Trophoblast cell (in vitro differentiated cells and primary cell): ENCODE results near the gene EPB41L5. TPM values are rescaled to one million over a fixed set of nuclear protein-coding genes. Genes with fewer than 3 reads are reported as not detected.

ENCODE experiments used
- DNase-seq, 2 donors: peaks; one replicate each; pipeline ENCODE4 v3.0.0-alpha.2; 2016
- H2AFZ ChIP-seq: 2 replicates; pipeline ENCODE4 v1.6.1; 2013; ENCODE audit warnings: low read length, moderate library complexity, mild to moderate bottlenecking; ENCODE audit not compliant: insufficient read depth, poor library complexity
- H2AK5ac ChIP-seq: 2 replicates; pipeline ENCODE4 v1.6.1; 2013; ENCODE audit warnings: mild to moderate bottlenecking, low read length
- H2BK120ac ChIP-seq: 2 replicates; pipeline ENCODE4 v1.6.1; 2013; ENCODE audit warnings: low read length, mild to moderate bottlenecking, moderate library complexity; ENCODE audit not compliant: insufficient read depth, poor library complexity
- H2BK12ac ChIP-seq: 2 replicates; pipeline ENCODE4 v1.6.1; 2013; ENCODE audit warnings: mild to moderate bottlenecking, low read length, moderate library complexity
- H2BK5ac ChIP-seq: 2 replicates; pipeline ENCODE4 v1.6.1; 2013; ENCODE audit warnings: low read length, low read depth, moderate library complexity, mild to moderate bottlenecking; ENCODE audit not compliant: poor library complexity
- H3K14ac ChIP-seq: 2 replicates; pipeline ENCODE4 v1.6.1; 2013; ENCODE audit warnings: mild to moderate bottlenecking, low read length
- H3K18ac ChIP-seq: 2 replicates; pipeline ENCODE4 v1.6.1; 2013; ENCODE audit warnings: mild to moderate bottlenecking, low read length
- H3K23ac ChIP-seq: 2 replicates; pipeline ENCODE4 v1.6.1; 2013; ENCODE audit warnings: low read length
- H3K27ac ChIP-seq: 2 replicates; pipeline ENCODE4 v1.5.1; 2013; ENCODE audit warnings: low read depth, mild to moderate bottlenecking, inconsistent platforms, low read length, moderate library complexity
- H3K27me3 ChIP-seq: 2 replicates; pipeline ENCODE4 v1.6.1; 2013; ENCODE audit warnings: inconsistent platforms, mild to moderate bottlenecking, low read length, moderate library complexity; ENCODE audit not compliant: insufficient read depth
- H3K36me3 ChIP-seq, 2 experiments: 1 replicate in 1 of 2; 2 replicates in 1 of 2; pipeline ENCODE4 v1.6.1; 2013; ENCODE audit warnings: low read length in 2 of 2, mild to moderate bottlenecking in 2 of 2, moderate library complexity in 1 of 2; ENCODE audit not compliant: insufficient read depth in 2 of 2, control insufficient read depth in 1 of 2
- H3K4ac ChIP-seq: 2 replicates; pipeline ENCODE4 v1.6.1; 2013; ENCODE audit warnings: low read depth, mild to moderate bottlenecking, low read length, moderate library complexity
- H3K4me1 ChIP-seq, 2 experiments: 1 replicate in 1 of 2; 2 replicates in 1 of 2; pipeline ENCODE4 v1.6.1; 2013; ENCODE audit warnings: low read length in 2 of 2, mild to moderate bottlenecking in 2 of 2, moderate library complexity in 1 of 2; ENCODE audit not compliant: insufficient read depth in 2 of 2, control insufficient read depth in 1 of 2
- H3K4me2 ChIP-seq: 2 replicates; pipeline ENCODE4 v1.6.1; 2013; ENCODE audit warnings: inconsistent platforms, mild to moderate bottlenecking, low read length, moderate library complexity
- H3K4me3 ChIP-seq: 2 replicates; pipeline ENCODE4 v1.5.1; 2013; ENCODE audit warnings: mild to moderate bottlenecking, low read depth, low read length, inconsistent platforms
- H3K79me1 ChIP-seq: one replicate; pipeline ENCODE4 v1.6.1; 2013; ENCODE audit warnings: low read length
- H3K79me2 ChIP-seq: 2 replicates; pipeline ENCODE4 v1.6.1; 2013; ENCODE audit warnings: low read length, mild to moderate bottlenecking; ENCODE audit not compliant: control insufficient read depth, insufficient read depth, poor library complexity
- H3K9ac ChIP-seq: 2 replicates; pipeline ENCODE4 v1.6.1; 2013; ENCODE audit warnings: mild to moderate bottlenecking, low read length
- H3K9me3 ChIP-seq: 2 replicates; pipeline ENCODE4 v1.6.1; 2013; ENCODE audit warnings: low read depth, mild to moderate bottlenecking, control low read depth, inconsistent platforms, low read length; ENCODE audit not compliant: insufficient read depth
- H4K12ac ChIP-seq: 2 replicates; pipeline ENCODE4 v1.6.1; 2013; ENCODE audit warnings: low read depth, mild to moderate bottlenecking, low read length, moderate library complexity
- H4K8ac ChIP-seq: 2 replicates; pipeline ENCODE4 v1.6.1; 2013; ENCODE audit warnings: low read depth, mild to moderate bottlenecking, low read length, moderate library complexity
- H4K91ac ChIP-seq: one replicate; pipeline ENCODE4 v1.6.1; 2013; ENCODE audit warnings: low read depth, mild to moderate bottlenecking, low read length, moderate library complexity
- WGBS: extraction: QIAGEN DNeasy Blood & Tissue Kit; methylation state at CpG from one replicate; pipeline ENCODE4 v1.1.7; 2013; ENCODE audit warnings: missing lambda C conversion rate; ENCODE audit not compliant: insufficient read length, insufficient coverage; ENCODE audit errors: extremely low coverage; 5-methylcytosine and 5-hydroxymethylcytosine counted together
- polyA plus RNA-seq: library from polyadenylated mRNA; stranded (reverse); fragments of 200-250 nt; gene quantifications from 2 replicates; pipeline ENCODE4 v1.2.3, GENCODE V29; 2013

The EPB41L5 gene
- 12.3 and 14.2 TPM in 2 replicates for polyA plus RNA-seq

- Histone ChIP-seq H3K27me3 (no peaks in the 10 kb centered on the region), H3K23ac (no peak within 1 kb of the TSS), H3K4me3 (peak within 1 kb of the TSS; percentile 94), H4K91ac (peak within 1 kb of the TSS; percentile 81), H3K14ac (peak within 1 kb of the TSS; percentile 61), H3K4me1 (no peaks in the 10 kb centered on the region), H4K8ac (peak within 1 kb of the TSS; percentile 89), H4K12ac (no peak within 1 kb of the TSS), H2BK12ac (no peak within 1 kb of the TSS), H2BK5ac (peak within 1 kb of the TSS; percentile 90), H3K79me2 (peaks cover 4% of the 10 kb centered on the region), H3K4ac (peak within 1 kb of the TSS; percentile 34), H2BK120ac (peak within 1 kb of the TSS; percentile 74), H2AFZ (peak within 1 kb of the TSS; percentile 96), H3K9me3 (no peaks in the 10 kb centered on the region), H3K79me1 (peaks cover 5% of the 10 kb centered on the region), H3K4me2 (peak within 1 kb of the TSS; percentile 77), H2AK5ac (no peak within 1 kb of the TSS), H3K9ac (peak within 1 kb of the TSS; percentile 92), H3K36me3 (no peaks in the 10 kb centered on the region), H3K27ac (peak within 1 kb of the TSS; percentile 66), H3K18ac (peak within 1 kb of the TSS; percentile 94)
- DNase-seq = peak; percentile 84 to 91
- no CpG with 5 or more reads among the region's 104 CpGs for WGBS
Measured at GRCh38 chr2:120012771-120013596, at the start of gene EPB41L5. Gene EPB41L5, plus strand, starts transcription at chr2:120013077. Its CDS starts 6,008 bp downstream, at chr2:120019085.

GRCh38 chr2:119981896-119982295, 31.0 kb upstream of the EPB41L5 start:
- Histone ChIP-seq H3K4ac (no peak overlapping the region), H3K4me2 (no peak overlapping the region), H3K18ac (no peak overlapping the region), H2AK5ac (no peak overlapping the region), H4K8ac (no peak overlapping the region), H3K27me3 (no peaks in the 10 kb centered on the region), H3K9me3 (no peaks in the 10 kb centered on the region), H2BK5ac (no peak overlapping the region), H3K14ac (no peak overlapping the region), H4K91ac (no peak overlapping the region), H2BK12ac (no peak overlapping the region), H3K79me2 (no peaks in the 10 kb centered on the region), H3K9ac (no peak overlapping the region), H3K4me3 (no peak overlapping the region), H4K12ac (no peak overlapping the region), H3K23ac (no peak overlapping the region), H3K36me3 (no peaks in the 10 kb centered on the region), H2AFZ (no peak overlapping the region), H3K27ac (no peak overlapping the region), H3K4me1 (no peaks in the 10 kb centered on the region), H2BK120ac (no peak overlapping the region), H3K79me1 (no peaks in the 10 kb centered on the region)
- DNase-seq = no peak

- H2BK12ac ChIP-seq = no peak overlapping the region
- no peak overlapping the region for H2BK5ac ChIP-seq
- no peak overlapping the region for H4K91ac ChIP-seq
- no peaks in the 10 kb centered on the region for H3K36me3 ChIP-seq
- WGBS = no CpG with 5 or more reads among the region's 2 CpGs
- H3K18ac ChIP-seq = no peak overlapping the region
- H3K23ac ChIP-seq = no peak overlapping the region
- no peaks in the 10 kb centered on the region for H3K9me3 ChIP-seq
- no peak overlapping the region for H2AFZ ChIP-seq
- no peak overlapping the region for H3K27ac ChIP-seq
- H3K79me1 ChIP-seq = no peaks in the 10 kb centered on the region
- no peaks in the 10 kb centered on the region for H3K27me3 ChIP-seq
- no peaks in the 10 kb centered on the region for H3K4me1 ChIP-seq
- no peak overlapping the region for H3K9ac ChIP-seq
- H3K4ac ChIP-seq = no peak overlapping the region
- no peak overlapping the region for H2AK5ac ChIP-seq
- no peaks in the 10 kb centered on the region for H3K79me2 ChIP-seq
- H3K4me2 ChIP-seq = no peak overlapping the region
- no peak overlapping the region for H4K8ac ChIP-seq
- no peak overlapping the region for H3K4me3 ChIP-seq
- H3K14ac ChIP-seq = no peak overlapping the region
- H4K12ac ChIP-seq = no peak overlapping the region
- no peak overlapping the region for H2BK120ac ChIP-seq
- no peak for DNase-seq
Measured at GRCh38 chr2:119982506-119982905, 30.4 kb upstream of the EPB41L5 start.

GRCh38 chr2:119983108-119983507, 29.8 kb upstream of the EPB41L5 start:
- Histone ChIP-seq H3K27ac (no peak overlapping the region), H4K12ac (no peak overlapping the region), H4K8ac (no peak overlapping the region), H3K14ac (no peak overlapping the region), H2BK5ac (no peak overlapping the region), H2AFZ (no peak overlapping the region), H2AK5ac (no peak overlapping the region), H3K79me1 (no peaks in the 10 kb centered on the region), H3K4me2 (no peak overlapping the region), H3K27me3 (no peaks in the 10 kb centered on the region), H4K91ac (no peak overlapping the region), H2BK12ac (no peak overlapping the region), H3K9ac (no peak overlapping the region), H3K23ac (no peak overlapping the region), H3K4ac (no peak overlapping the region), H3K9me3 (no peaks in the 10 kb centered on the region), H3K4me1 (no peaks in the 10 kb centered on the region), H3K18ac (no peak overlapping the region), H2BK120ac (no peak overlapping the region), H3K36me3 (no peaks in the 10 kb centered on the region), H3K79me2 (no peaks in the 10 kb centered on the region), H3K4me3 (no peak overlapping the region)
- WGBS = no CpG with 5 or more reads among the region's 3 CpGs
- DNase-seq = no peak
